ENCODE data around the gene SPRR2G. TPM values are rescaled to one million over a fixed set of nuclear protein-coding genes. Genes with fewer than 3 reads are reported as not detected.
"Not testable (repeated sequence)": the region's sequence is repeated elsewhere in the genome, so short reads cannot be mapped to it uniquely, and the experiment has no call there.

SPRR2G gene
- not detected for total RNA-seq

GRCh38 chr1:153150846-153151245, at the start of gene SPRR2G:
SPRR2G (minus strand) TSS chr1:153150890; CDS start chr1:153150110, 780 bp downstream.
- intact Hi-C loops (cut with DNase I), result no loop called here
- DNase-seq (ENCODE audit: low spot score) (no peak), ATAC-seq (no peak)

GRCh38 chr1:153195216-153195615, 44.5 kb upstream of the SPRR2G start:
- no peak for ATAC-seq
- intact Hi-C loops (cut with DNase I), result no loop called here

GRCh38 chr1:153194331-153195050, 43.8 kb upstream of the SPRR2G start:
- no peak for DNase-seq (ENCODE audit: low spot score)
- no peak for ATAC-seq
- intact Hi-C loops (cut with DNase I), result no loop called here

More at GRCh38 chr1:153195216-153195615, 44.5 kb upstream of the SPRR2G start:
- DNase-seq (ENCODE audit: low spot score), result no peak

GRCh38 chr1:153192697-153193096, 42.0 kb upstream of the SPRR2G start:
- ATAC-seq, result no peak
- intact Hi-C loops (cut with DNase I), result no loop called here
- no peak for DNase-seq (ENCODE audit: low spot score)

GRCh38 chr1:153190373-153190772, 39.7 kb upstream of the SPRR2G start:
- DNase-seq (ENCODE audit: low spot score) (no peak), ATAC-seq (no peak)
- intact Hi-C loops (cut with DNase I), result no loop called here

- intact Hi-C loops (cut with DNase I); ATAC-seq: not testable (repeated sequence)
These were observed 37.6 kb upstream of the SPRR2G start for GRCh38 chr1:153188301-153188700.

GRCh38 chr1:153180556-153180955, 29.9 kb upstream of the SPRR2G start:
- DNase-seq (ENCODE audit: low spot score), result no peak
- no peak for ATAC-seq
- intact Hi-C loops (cut with DNase I), result no loop called here

More at GRCh38 chr1:153188301-153188700, 37.6 kb upstream of the SPRR2G start:
- DNase-seq (ENCODE audit: low spot score), result not testable (repeated sequence)

- intact Hi-C loops (cut with DNase I), result no loop called here
- ATAC-seq (no peak), DNase-seq (ENCODE audit: low spot score) (no peak)
These were observed 28.2 kb upstream of the SPRR2G start for GRCh38 chr1:153178922-153179321.

- no peak for ATAC-seq
- DNase-seq (ENCODE audit: low spot score), result no peak
- intact Hi-C loops (cut with DNase I), result no loop called here
These were observed 23.9 kb upstream of the SPRR2G start for GRCh38 chr1:153174624-153175023.

GRCh38 chr1:153168686-153169085, 18.0 kb upstream of the SPRR2G start:
- DNase-seq (ENCODE audit: low spot score) (no peak), ATAC-seq (no peak)
- intact Hi-C loops (cut with DNase I), result no loop called here

- ATAC-seq (no peak), DNase-seq (ENCODE audit: low spot score) (no peak)
- intact Hi-C loops (cut with DNase I), result no loop called here
These were observed 4.9 kb upstream of the SPRR2G start for GRCh38 chr1:153155541-153155940.

GRCh38 chr1:153152481-153152880, 1.8 kb upstream of the SPRR2G start:
- ATAC-seq (no peak), DNase-seq (ENCODE audit: low spot score) (no peak)
- intact Hi-C loops (cut with DNase I), result no loop called here

GRCh38 chr1:153141377-153141776, 9.3 kb downstream of the SPRR2G start:
- intact Hi-C loops (cut with DNase I), result no loop called here
- DNase-seq (ENCODE audit: low spot score), result no peak
- no peak for ATAC-seq

GRCh38 chr1:153140484-153140883, 10.2 kb downstream of the SPRR2G start:
- intact Hi-C loops (cut with DNase I), result no loop called here
- DNase-seq (ENCODE audit: low spot score), result no peak
- no peak for ATAC-seq

GRCh38 chr1:153133743-153134142, 16.9 kb downstream of the SPRR2G start:
- intact Hi-C loops (cut with DNase I), result no loop called here
- no peak for ATAC-seq
- no peak for DNase-seq (ENCODE audit: low spot score)

GRCh38 chr1:153133267-153133666, 17.4 kb downstream of the SPRR2G start:
- intact Hi-C loops (cut with DNase I), result no loop called here
- ATAC-seq (no peak), DNase-seq (ENCODE audit: low spot score) (no peak)

- ATAC-seq; intact Hi-C loops (cut with DNase I); DNase-seq (ENCODE audit: low spot score): not testable (repeated sequence)
These were observed 22.0 kb downstream of the SPRR2G start for GRCh38 chr1:153128688-153129087.

- ATAC-seq (no peak), DNase-seq (ENCODE audit: low spot score) (no peak)
- intact Hi-C loops (cut with DNase I), result no loop called here
These were observed 23.4 kb downstream of the SPRR2G start for GRCh38 chr1:153127296-153127695.

- DNase-seq (ENCODE audit: low spot score), result no peak
- intact Hi-C loops (cut with DNase I), result no loop called here
- no peak for ATAC-seq
These were observed 25.2 kb downstream of the SPRR2G start for GRCh38 chr1:153125536-153125935.

GRCh38 chr1:153123793-153124192, 26.9 kb downstream of the SPRR2G start:
- intact Hi-C loops (cut with DNase I); DNase-seq (ENCODE audit: low spot score); ATAC-seq: not testable (repeated sequence)

- no peak for DNase-seq (ENCODE audit: low spot score)
- ATAC-seq, result no peak
- intact Hi-C loops (cut with DNase I), result no loop called here
These were observed 27.8 kb downstream of the SPRR2G start for GRCh38 chr1:153122831-153123421.

All from sciatic nerve (tissue), 2 donors.